Panc1 (cell line): ENCODE data around the gene PRR5.

Experiments used
- POLR2AphosphoS5 ChIP-seq: IDR thresholded peaks from 2 replicates; pipeline ENCODE4 v1.6.1; 2012; ENCODE audit warnings: mild to moderate bottlenecking, low read depth, low read length, moderate library complexity
- TF ChIP-seq, protein P1 (sequence below): fragments of 450-650 bp; IDR thresholded peaks from 2 replicates; pipeline ENCODE4 v1.5.1; 2017; ENCODE audit warnings: mild to moderate bottlenecking
- TF ChIP-seq, protein P2 (sequence below), 2 experiments: IDR thresholded peaks; 2 replicates each; pipeline ENCODE4 v1.6.1; 2011 to 2012; ENCODE audit warnings: low read depth in 2 of 2, control low read depth in 1 of 2, low read length in 1 of 2, mild to moderate bottlenecking in 1 of 2, moderate library complexity in 1 of 2; ENCODE audit not compliant: insufficient read depth in 1 of 2

DNA sequence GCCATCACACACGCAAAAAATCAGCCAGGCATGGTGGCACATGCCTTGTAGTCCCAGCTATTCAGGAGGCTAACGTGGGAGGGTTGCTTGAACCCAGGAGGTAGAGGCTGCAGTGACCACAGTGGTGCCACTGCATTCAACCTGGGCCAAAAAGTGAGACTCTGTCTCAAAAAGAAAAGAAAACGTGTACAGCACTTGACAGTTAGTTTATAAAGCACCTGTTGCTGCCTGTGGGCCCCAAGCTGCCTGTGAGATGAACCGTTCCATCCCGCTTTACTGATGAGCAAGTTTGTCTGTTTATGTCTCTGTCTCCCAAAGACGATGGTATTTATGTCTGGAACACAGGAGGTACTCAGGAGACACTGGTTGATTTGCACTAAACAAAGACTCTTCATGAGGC is 1.5 kb upstream of the PRR5 start:
- TF ChIP-seq, protein P1, sequence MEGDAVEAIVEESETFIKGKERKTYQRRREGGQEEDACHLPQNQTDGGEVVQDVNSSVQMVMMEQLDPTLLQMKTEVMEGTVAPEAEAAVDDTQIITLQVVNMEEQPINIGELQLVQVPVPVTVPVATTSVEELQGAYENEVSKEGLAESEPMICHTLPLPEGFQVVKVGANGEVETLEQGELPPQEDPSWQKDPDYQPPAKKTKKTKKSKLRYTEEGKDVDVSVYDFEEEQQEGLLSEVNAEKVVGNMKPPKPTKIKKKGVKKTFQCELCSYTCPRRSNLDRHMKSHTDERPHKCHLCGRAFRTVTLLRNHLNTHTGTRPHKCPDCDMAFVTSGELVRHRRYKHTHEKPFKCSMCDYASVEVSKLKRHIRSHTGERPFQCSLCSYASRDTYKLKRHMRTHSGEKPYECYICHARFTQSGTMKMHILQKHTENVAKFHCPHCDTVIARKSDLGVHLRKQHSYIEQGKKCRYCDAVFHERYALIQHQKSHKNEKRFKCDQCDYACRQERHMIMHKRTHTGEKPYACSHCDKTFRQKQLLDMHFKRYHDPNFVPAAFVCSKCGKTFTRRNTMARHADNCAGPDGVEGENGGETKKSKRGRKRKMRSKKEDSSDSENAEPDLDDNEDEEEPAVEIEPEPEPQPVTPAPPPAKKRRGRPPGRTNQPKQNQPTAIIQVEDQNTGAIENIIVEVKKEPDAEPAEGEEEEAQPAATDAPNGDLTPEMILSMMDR: no peak
- no peak for TF ChIP-seq POLR2AphosphoS5
- TF ChIP-seq, protein P2, sequence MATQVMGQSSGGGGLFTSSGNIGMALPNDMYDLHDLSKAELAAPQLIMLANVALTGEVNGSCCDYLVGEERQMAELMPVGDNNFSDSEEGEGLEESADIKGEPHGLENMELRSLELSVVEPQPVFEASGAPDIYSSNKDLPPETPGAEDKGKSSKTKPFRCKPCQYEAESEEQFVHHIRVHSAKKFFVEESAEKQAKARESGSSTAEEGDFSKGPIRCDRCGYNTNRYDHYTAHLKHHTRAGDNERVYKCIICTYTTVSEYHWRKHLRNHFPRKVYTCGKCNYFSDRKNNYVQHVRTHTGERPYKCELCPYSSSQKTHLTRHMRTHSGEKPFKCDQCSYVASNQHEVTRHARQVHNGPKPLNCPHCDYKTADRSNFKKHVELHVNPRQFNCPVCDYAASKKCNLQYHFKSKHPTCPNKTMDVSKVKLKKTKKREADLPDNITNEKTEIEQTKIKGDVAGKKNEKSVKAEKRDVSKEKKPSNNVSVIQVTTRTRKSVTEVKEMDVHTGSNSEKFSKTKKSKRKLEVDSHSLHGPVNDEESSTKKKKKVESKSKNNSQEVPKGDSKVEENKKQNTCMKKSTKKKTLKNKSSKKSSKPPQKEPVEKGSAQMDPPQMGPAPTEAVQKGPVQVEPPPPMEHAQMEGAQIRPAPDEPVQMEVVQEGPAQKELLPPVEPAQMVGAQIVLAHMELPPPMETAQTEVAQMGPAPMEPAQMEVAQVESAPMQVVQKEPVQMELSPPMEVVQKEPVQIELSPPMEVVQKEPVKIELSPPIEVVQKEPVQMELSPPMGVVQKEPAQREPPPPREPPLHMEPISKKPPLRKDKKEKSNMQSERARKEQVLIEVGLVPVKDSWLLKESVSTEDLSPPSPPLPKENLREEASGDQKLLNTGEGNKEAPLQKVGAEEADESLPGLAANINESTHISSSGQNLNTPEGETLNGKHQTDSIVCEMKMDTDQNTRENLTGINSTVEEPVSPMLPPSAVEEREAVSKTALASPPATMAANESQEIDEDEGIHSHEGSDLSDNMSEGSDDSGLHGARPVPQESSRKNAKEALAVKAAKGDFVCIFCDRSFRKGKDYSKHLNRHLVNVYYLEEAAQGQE (IDR thresholded peaks at IDR 0.05; ENCODE audit: insufficient read depth in 1 of 2, low read depth in 2 of 2, low read length in 1 of 2): no peak
